NCI-H82 (cell line): ENCODE results near the gene MUTYH.
"Not testable (repeated sequence)": the region's sequence is repeated elsewhere in the genome, so short reads cannot be mapped to it uniquely, and the experiment has no call there.

ENCODE experiments used
- DNase-seq: peaks from one replicate; lab custom pipeline; 2025; lab: John Stamatoyannopoulos, UW

The MUTYH gene

GRCh38 chr1:45339789-45340558 is at the start of gene MUTYH, which contains the start of gene TOE1:
Gene MUTYH, minus strand, starts transcription at chr1:45340440. Its CDS starts 5,935 bp downstream, at chr1:45334505.
Gene TOE1, plus strand, starts transcription at chr1:45340170. Its CDS starts 83 bp downstream, at chr1:45340253.
- DNase-seq: peak; percentile 97

- no peak for DNase-seq
These were observed 46.0 kb upstream of the MUTYH start for GRCh38 chr1:45386219-45386618.

GRCh38 chr1:45385302-45385701 is 45.1 kb upstream of the MUTYH start:
- DNase-seq: peak; percentile 5

- DNase-seq: not testable (repeated sequence)
These were observed 44.0 kb upstream of the MUTYH start for GRCh38 chr1:45384213-45384612.

GRCh38 chr1:45383191-45383590 is 43.0 kb upstream of the MUTYH start:
- DNase-seq: no peak

GRCh38 chr1:45381243-45381642 is 41.0 kb upstream of the MUTYH start:
- DNase-seq: no peak

- no peak for DNase-seq
These were observed 40.5 kb upstream of the MUTYH start for GRCh38 chr1:45380730-45381129.

GRCh38 chr1:45380125-45380524 is 39.9 kb upstream of the MUTYH start:
- DNase-seq: no peak

GRCh38 chr1:45379524-45379923 is 39.3 kb upstream of the MUTYH start:
- no peak for DNase-seq

GRCh38 chr1:45378184-45378583 is 37.9 kb upstream of the MUTYH start:
- DNase-seq: no peak

- DNase-seq: peak; percentile 11
These were observed 35.2 kb upstream of the MUTYH start for GRCh38 chr1:45375104-45376090.

GRCh38 chr1:45373573-45373972 is 33.3 kb upstream of the MUTYH start:
- DNase-seq: no peak

GRCh38 chr1:45370575-45370974 is 30.3 kb upstream of the MUTYH start:
- no peak for DNase-seq

- no peak for DNase-seq
These were observed 24.8 kb upstream of the MUTYH start for GRCh38 chr1:45365051-45365450.

GRCh38 chr1:45364294-45364693 is 24.1 kb upstream of the MUTYH start:
- DNase-seq: no peak

- peak; percentile 29 for DNase-seq
These were observed 20.7 kb upstream of the MUTYH start for GRCh38 chr1:45360981-45361380.

- DNase-seq: peak; percentile 59
These were observed 19.8 kb upstream of the MUTYH start for GRCh38 chr1:45359882-45360513.

- no peak for DNase-seq
These were observed 15.9 kb upstream of the MUTYH start for GRCh38 chr1:45356186-45356585.

- no peak for DNase-seq
These were observed 15.4 kb upstream of the MUTYH start for GRCh38 chr1:45355683-45356082.

- no peak for DNase-seq
These were observed 14.6 kb upstream of the MUTYH start for GRCh38 chr1:45354838-45355237.

- no peak for DNase-seq
These were observed 13.4 kb upstream of the MUTYH start for GRCh38 chr1:45353685-45354084.

GRCh38 chr1:45351508-45351907 is 11.3 kb upstream of the MUTYH start:
- DNase-seq: no peak
